Islet precursor cell (in vitro differentiated cells): Measurements from ENCODE around the gene SPAM1.
"Not testable (repeated sequence)": the region's sequence is repeated elsewhere in the genome, so short reads cannot be mapped to it uniquely, and the experiment has no call there.

Experiments
- DNase-seq: peaks from one replicate; pipeline ENCODE4 v3.0.0-alpha.2; 2018

Gene SPAM1

GRCh38 chr7:123958186-123958703 lies 33.2 kb downstream of the SPAM1 start:
- no peak for DNase-seq

GRCh38 chr7:123961771-123962170 lies 36.7 kb downstream of the SPAM1 start:
- no peak for DNase-seq

DNA sequence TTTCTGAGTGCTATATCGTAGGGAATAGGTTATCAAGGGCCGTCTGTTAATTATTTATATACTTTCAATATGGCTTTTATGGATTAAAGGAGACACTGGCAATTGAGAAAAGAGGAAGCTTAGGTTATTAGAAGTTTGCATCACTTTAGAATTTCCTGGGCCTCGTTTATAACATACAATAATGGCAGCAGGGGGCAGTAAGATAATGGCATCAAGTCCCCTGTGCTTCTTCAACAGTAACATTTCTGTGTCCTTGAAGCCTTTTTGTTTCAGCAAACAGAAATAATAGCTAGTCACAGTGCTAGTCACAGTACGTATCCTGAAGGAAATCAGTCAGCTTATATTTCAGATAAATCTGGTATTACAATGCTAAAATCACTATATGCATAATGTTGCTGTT lies 41.9 kb downstream of the SPAM1 start:
- no peak for DNase-seq

GRCh38 chr7:123972045-123972444 lies 47.0 kb downstream of the SPAM1 start:
- no peak for DNase-seq

DNA sequence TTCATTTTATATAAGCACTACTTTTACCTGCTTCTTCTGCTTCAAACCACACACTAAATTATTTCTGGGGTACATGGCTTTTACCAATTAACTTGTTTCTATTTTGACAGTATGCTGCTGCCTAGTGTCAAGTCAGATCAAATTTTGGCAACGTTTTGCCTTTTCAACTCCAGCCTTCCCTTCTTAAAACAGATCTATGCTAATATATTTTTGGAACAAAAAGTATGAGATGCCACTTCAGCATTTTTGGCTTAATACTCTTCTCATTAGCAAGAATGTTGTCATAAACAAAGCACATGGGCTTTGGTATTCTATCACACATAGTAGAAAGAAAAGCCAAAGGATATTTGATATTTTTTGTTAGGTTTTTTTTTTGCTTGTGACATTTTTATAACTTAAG lies 47.8 kb downstream of the SPAM1 start:
- no peak for DNase-seq

DNA sequence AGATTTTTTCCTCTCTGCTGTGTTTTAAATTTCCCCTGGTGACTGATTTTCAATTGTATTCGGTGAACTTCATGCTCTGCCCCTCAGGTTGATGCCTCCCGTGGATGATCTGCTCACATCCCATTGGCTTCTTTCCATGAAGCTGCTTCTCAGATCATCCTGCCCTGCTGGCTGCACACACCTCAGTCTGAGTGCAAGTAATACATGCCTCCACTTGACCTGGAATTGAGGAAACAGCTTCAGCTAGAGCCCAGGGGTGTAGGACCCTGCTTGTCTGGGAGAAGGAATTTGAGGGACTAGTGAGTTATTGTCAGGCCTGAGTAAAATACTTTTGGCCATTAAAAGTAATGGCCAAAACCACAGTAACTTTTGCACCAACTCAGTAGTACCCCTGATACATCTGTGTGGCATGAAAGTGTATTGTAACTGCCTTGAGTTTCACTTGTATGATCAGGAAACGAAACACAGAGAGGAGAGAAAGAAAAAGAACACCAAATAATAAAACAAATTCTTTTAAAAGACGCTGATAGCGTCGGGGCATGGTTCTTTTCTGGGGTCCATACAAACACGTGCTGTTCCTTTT lies 49.4 kb downstream of the SPAM1 start:
- no peak for DNase-seq

GRCh38 chr7:123975084-123975483 lies 50.0 kb downstream of the SPAM1 start:
- no peak for DNase-seq

DNA sequence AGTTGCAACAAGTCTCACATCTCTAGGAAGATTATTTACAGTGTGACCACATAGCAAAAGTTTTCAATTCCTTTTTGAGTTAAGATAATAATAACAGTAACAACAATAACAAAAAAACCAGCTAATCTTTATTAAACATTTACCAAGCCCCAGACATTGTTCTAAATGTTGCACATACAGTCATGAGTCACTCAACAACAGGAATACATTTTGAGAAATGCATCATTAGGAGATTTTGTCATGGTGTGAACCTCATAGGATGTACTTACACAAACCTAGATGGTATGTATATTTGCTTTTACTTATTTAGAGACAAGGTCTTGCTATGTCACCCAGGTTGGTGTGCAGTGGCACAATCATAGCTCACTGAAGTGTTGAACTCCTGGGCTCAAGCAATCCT lies 52.0 kb downstream of the SPAM1 start:
- DNase-seq: no peak

GRCh38 chr7:123979876-123980275 lies 54.8 kb downstream of the SPAM1 start:
- no peak for DNase-seq

DNA sequence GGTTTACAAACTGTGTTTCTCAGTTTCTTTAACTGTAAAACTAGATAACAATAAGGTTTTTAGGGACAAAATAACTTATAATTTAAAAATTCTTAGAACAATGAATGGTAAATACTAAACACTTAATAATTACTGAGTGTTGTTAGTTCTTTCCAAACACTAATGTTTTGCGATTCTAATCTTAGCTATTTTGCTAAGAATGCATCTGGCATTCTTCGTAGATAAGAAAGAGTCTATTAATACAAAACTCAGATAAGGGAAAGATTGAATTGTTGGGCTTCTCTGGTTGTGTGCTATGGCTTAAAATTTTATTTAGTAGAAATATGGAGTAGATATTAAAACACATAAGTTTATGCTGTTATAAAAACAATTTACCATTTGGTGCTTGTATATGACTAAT lies 62.4 kb downstream of the SPAM1 start:
- no peak for DNase-seq

DNA sequence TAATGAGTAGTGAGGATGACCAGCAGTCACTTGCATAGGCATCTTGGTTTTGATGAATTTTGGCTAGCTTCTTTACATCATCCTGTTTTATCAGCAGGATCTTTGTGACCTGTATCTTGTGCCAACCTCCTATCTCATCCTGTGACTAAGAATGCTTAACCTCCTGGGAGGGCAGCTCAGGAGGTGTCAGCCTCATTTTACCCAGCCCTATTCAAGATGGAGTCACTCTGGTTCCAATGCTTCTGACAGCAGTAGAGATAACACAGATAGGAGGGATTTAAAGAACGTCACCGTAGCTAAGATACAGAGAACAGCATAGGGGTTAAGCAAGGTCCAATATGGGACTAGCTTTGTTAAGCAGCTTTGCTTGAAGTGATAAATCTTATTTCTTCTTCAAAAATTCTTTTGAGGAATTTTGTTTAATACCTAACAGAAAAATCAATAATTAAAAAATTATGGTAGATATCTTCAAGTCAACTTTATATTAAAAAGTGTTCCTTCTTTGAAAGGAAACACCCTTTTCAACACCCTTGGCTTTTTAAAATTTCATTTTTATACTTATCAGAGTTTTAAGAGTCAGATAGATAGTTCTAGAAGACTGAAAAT lies 68.0 kb downstream of the SPAM1 start:
- DNase-seq: no peak

- no peak for DNase-seq
Observed at GRCh38 chr7:123993996-123994395, 69.0 kb downstream of the SPAM1 start.

DNA sequence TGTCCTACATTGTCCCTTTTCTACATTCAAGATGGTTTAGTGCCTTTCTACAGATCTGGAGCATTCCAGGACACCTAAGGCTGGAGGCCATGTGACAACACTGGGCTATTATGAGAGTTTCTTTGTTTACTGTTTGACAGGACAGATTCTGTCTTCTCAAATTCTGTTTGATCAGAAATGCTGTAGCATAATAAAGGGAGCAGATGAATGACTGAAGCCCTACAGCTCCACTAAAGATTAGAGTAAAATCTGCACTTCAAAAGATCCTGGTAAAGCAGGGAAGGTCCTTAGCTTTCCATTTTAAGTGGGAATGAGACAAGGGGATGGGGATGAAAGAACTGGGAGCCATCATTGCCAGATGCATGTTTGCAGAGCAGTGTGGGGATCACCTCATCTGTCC lies 69.4 kb downstream of the SPAM1 start:
- no peak for DNase-seq

DNA sequence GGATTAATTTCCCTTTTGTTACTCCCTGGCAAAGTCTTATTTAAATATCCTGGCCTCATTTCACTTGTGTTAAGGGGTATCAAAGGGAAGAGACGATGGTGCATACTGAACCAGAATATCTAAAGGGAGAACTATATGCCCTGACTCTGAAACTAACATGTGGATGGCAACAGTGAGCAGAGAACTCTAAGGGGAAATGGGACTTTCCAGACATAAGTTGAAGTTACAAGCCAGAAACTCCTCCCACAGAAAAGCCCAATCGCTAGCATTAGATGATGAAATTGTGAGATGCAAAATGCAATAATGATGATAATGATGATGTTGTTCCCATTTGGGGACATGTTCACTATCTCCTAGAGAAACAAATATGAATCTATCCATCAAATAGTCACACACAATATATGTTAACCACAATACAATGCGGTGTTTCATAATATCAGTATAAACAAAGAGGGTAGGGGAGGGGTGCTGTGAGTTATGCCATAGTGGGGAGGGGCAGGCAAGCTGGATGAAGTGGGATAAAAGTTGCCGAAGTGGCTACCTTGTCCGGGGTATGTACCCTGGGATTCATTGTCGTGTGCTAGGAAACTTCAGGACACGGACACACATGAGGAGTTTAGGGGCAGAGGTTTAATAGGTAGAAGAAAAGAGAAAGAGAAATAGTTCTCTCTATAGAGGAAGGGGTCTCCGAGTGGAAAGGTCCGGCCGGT lies 70.7 kb downstream of the SPAM1 start:
- DNase-seq: no peak

DNA sequence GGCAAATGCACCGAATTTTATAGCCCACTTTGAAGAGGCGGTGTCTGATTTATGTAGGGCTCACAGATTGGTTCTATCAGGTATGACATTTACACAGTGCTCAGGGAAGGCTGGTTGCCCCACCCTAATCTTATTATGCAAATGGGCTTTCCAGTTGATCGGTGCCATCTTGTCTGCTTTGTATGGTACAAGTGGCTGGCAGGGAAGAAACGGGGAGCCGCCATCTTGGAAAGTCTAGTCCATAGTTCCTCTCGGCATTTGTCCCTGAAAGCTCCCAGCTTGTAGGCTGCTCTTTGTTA lies 71.2 kb downstream of the SPAM1 start:
- no peak for DNase-seq

GRCh38 chr7:123998921-123999320 lies 73.9 kb downstream of the SPAM1 start:
- DNase-seq: no peak

DNA sequence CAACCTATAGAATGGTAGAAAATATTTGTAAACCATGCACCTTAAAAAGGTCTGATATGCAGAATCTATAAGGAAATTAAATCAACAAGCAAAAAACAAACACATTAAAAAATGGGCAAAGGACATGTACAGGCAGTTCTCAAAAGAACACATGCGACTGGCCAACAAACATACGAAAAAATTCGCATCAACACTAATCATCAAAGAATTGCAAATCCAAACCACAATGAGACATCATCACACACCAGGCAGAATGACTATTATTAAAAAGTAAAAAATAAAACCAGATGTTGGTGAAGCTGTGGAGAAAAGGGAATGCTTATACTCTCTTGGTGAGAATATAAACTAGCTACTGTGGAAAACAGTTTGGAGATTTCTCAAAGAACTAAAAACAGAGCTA lies 74.7 kb downstream of the SPAM1 start:
- no peak for DNase-seq

GRCh38 chr7:124008296-124008695 lies 83.3 kb downstream of the SPAM1 start:
- DNase-seq: not testable (repeated sequence)

GRCh38 chr7:124009321-124009720 lies 84.3 kb downstream of the SPAM1 start:
- no peak for DNase-seq
